H1 (cell line): Measurements from ENCODE around the gene RAD51B. TPM values are rescaled to one million over a fixed set of nuclear protein-coding genes. Genes with fewer than 3 reads are reported as not detected.

Experiments used
- CBX8 ChIP-seq: fragments of 300-800, 300-1000 bp; sonication (generic); IDR thresholded peaks from 2 replicates; pipeline ENCODE4 v1.7.1; 2016; ENCODE audit warnings: low read depth, low read length, borderline replicate concordance
- CHD7 ChIP-seq: fragments of 300-600 bp; sonication (generic); IDR thresholded peaks from 2 replicates; pipeline ENCODE4 v1.7.1; 2012; ENCODE audit warnings: low read length, moderate library complexity, mild to moderate bottlenecking, inconsistent platforms; ENCODE audit not compliant: insufficient replicate concordance
- EP300 ChIP-seq, 2 experiments: IDR thresholded peaks; 1 replicate in 1 of 2; 2 replicates in 1 of 2; pipeline ENCODE4 v1.6.1; 2011 to 2012; ENCODE audit warnings: low read depth in 2 of 2, low read length in 2 of 2, mild to moderate bottlenecking in 2 of 2, borderline replicate concordance in 1 of 2, inconsistent platforms in 1 of 2, moderate library complexity in 1 of 2
- KDM1A ChIP-seq: fragments of 200-600, 300-600 bp; sonication (generic); IDR thresholded peaks from 2 replicates; pipeline ENCODE4 v1.7.1; 2016; ENCODE audit warnings: mild to moderate bottlenecking, low read length, borderline replicate concordance
- RFX5 ChIP-seq: IDR thresholded peaks from 2 replicates; pipeline ENCODE4 v1.6.1; 2011; ENCODE audit warnings: low read depth, low read length, improper control_type of control experiment, borderline replicate concordance
- SIX5 ChIP-seq: IDR thresholded peaks from 2 replicates; pipeline ENCODE4 v1.6.1; 2011; ENCODE audit warnings: mild to moderate bottlenecking, low read depth, low read length
- TAF7 ChIP-seq: optimal IDR thresholded peaks from 2 replicates; pipeline ENCODE3; 2011; ENCODE audit warnings: low read depth, mild to moderate bottlenecking, inconsistent platforms, low read length, moderate library complexity, borderline replicate concordance
- polyA plus RNA-seq, 7 experiments: library from polyadenylated mRNA; depleted of rRNA in 3 of 7; stranded (reverse) in 5 of 7; unstranded in 2 of 7; fragments of >200 nt in 5 of 7; fragments of 200-250 nt in 2 of 7; gene quantifications; 1 replicate in 5 of 7; 2 replicates in 1 of 7; 4 replicates in 1 of 7; pipeline versions ENCODE4 v1.2.1 to v1.2.3, GENCODE V29; 2011 to 2013; ENCODE audit warnings: missing spikeins in 2 of 7, mixed read lengths in 2 of 7
- total RNA-seq: library from RNA; stranded (reverse); fragmentation: NEBNext Ultra II Directional; extraction: Animal tissue kit (Norgen Biotek cat#: 25700); gene quantifications from 2 replicates; pipeline ENCODE4 v1.2.1, GENCODE V29; 2021

RAD51B gene
- total and polyA plus RNA-seq, 2 of the 8 experiments (the other 6 are each of a cell fraction or from before 2014, with no cell fraction given): 3.9 to 14.9 TPM

- TF ChIP-seq CHD7: no peak
- TF ChIP-seq KDM1A: no peak
- TF ChIP-seq TAF7: no peak
- no peak for TF ChIP-seq CBX8
- TF ChIP-seq RFX5: no peak
- TF ChIP-seq EP300 (IDR thresholded peaks at IDR 0.05; ENCODE audit: borderline replicate concordance in 1 of 2, low read depth in 2 of 2, low read length in 2 of 2): no peak
- no peak for TF ChIP-seq SIX5
Observed at GRCh38 chr14:68346556-68347343, 527.2 kb downstream of the RAD51B start (continued).
